A549 (cell line): ENCODE data around the gene MRPL53. TPM values are rescaled to one million over a fixed set of nuclear protein-coding genes. Genes with fewer than 3 reads are reported as not detected.
A peak's percentile ranks its signal among the peaks of the same experiment; 100 is the strongest.
"Not testable (repeated sequence)": the region's sequence is repeated elsewhere in the genome, so short reads cannot be mapped to it uniquely, and the experiment has no call there.

ENCODE experiments used
- ATAC-seq, 2 experiments: fragments of 200-7000 bp in 1 of 2; fragments of >200 bp in 1 of 2; cut with Nextera tagmentation in 1 of 2; cut with Tn5 transposase in 1 of 2; 3 replicates each; pipeline versions ENCODE4 v1.8.0 to v1.9.1; 2018 to 2020; ENCODE audit warnings: mild to moderate bottlenecking in 1 of 2, moderate library complexity in 1 of 2
- CTCF ChIA-PET: fragments of 300-600 bp; sonication (Branson Sonifier 250); formaldehyde crosslinking; extraction: SDS; loops from one replicate; lab custom pipeline; 2021; ENCODE audit warnings: antibody characterized with exemption, inconsistent platforms; lab: Yijun Ruan, JAX
- POLR2A ChIA-PET: fragments of 350-600 bp; formaldehyde crosslinking; extraction: SDS; loops from one replicate; lab custom pipeline; 2021; ENCODE audit warnings: antibody characterized with exemption, inconsistent platforms; lab: Yijun Ruan, JAX
- DNase-seq, 2 experiments: peaks; one replicate each; pipeline versions ENCODE4 v3.0.0 to v3.0.0-alpha.2; 2011 to 2016; ENCODE audit warnings: low read depth in 1 of 2, low spot score in 1 of 2
- FAIRE-seq: peaks from 2 replicates; lab custom pipeline; 2011; peaks lifted over from hg19 to GRCh38; lab: Jason Lieb, UNC
- H3K27ac ChIP-seq, 2 experiments: fragments of >200 bp; sonication (Bioruptor Twin); formaldehyde crosslinking; 3 replicates each; pipeline ENCODE4 v1.5.1; 2016 to 2017
- H3K4me1 ChIP-seq: fragments of >200 bp; sonication (Bioruptor Twin); formaldehyde crosslinking; 3 replicates; pipeline ENCODE4 v1.6.1; 2016
- H3K4me2 ChIP-seq: fragments of >200 bp; sonication (Bioruptor Twin); formaldehyde crosslinking; 3 replicates; pipeline ENCODE4 v1.6.1; 2016
- H3K4me3 ChIP-seq: fragments of >200 bp; sonication (Bioruptor Twin); formaldehyde crosslinking; 3 replicates; pipeline ENCODE4 v1.5.1; 2016
- H3K9me3 ChIP-seq: fragments of >200 bp; sonication (Bioruptor Twin); formaldehyde crosslinking; 3 replicates; pipeline ENCODE4 v1.6.1; 2016
- ATOH8 ChIP-seq: fragments of 250-450 bp; sonication (Bioruptor Pico); IDR thresholded peaks from 2 replicates; pipeline ENCODE4 v1.5.0; 2020; ENCODE audit warnings: low read depth, mild to moderate bottlenecking, moderate library complexity
- BCL3 ChIP-seq: fragments of >200 bp; sonication (Bioruptor Twin); formaldehyde crosslinking; IDR thresholded peaks from 3 replicates; pipeline ENCODE4 v1.6.1; 2016
- E2F6 ChIP-seq: IDR thresholded peaks from 2 replicates; pipeline ENCODE4 v1.6.1; 2012; ENCODE audit warnings: low read depth, borderline replicate concordance
- EP300 ChIP-seq, 2 experiments: fragments of >200 bp; sonication (Bioruptor Twin); formaldehyde crosslinking; IDR thresholded peaks; 2 replicates in 1 of 2; 3 replicates in 1 of 2; pipeline ENCODE4 v1.6.1; 2016 to 2017
- ESRRA ChIP-seq: fragments of 150-350 bp; IDR thresholded peaks from 2 replicates; pipeline ENCODE4 v1.6.1; 2014; ENCODE audit warnings: mild to moderate bottlenecking, low read length, borderline replicate concordance
- FOSL2 ChIP-seq, 2 experiments: fragments of 450-650 bp in 1 of 2; fragments of >200 bp in 1 of 2; sonication (Bioruptor Twin) in 1 of 2; formaldehyde crosslinking; IDR thresholded peaks; 2 replicates each; pipeline versions ENCODE4 v1.5.0 to v1.6.1; 2016 to 2020; ENCODE audit warnings: mild to moderate bottlenecking in 1 of 2, moderate library complexity in 1 of 2
- JUN ChIP-seq, 2 experiments: fragments of >200 bp; sonication (Bioruptor Twin); formaldehyde crosslinking; IDR thresholded peaks; 2 replicates in 1 of 2; 3 replicates in 1 of 2; pipeline ENCODE4 v1.6.1; 2016 to 2017
- JUNB ChIP-seq: fragments of >200 bp; sonication (Bioruptor Twin); formaldehyde crosslinking; IDR thresholded peaks from 2 replicates; pipeline ENCODE4 v1.6.1; 2016
- POLR2A ChIP-seq: IDR thresholded peaks from 2 replicates; pipeline ENCODE4 v1.6.1; 2012; ENCODE audit warnings: mild to moderate bottlenecking, low read length
- REST ChIP-seq: fragments of 200-600 bp; sonication (generic); IDR thresholded peaks from 2 replicates; pipeline ENCODE4 v1.6.1; 2016; ENCODE audit warnings: antibody characterized with exemption, mild to moderate bottlenecking, moderate library complexity
- RFX5 ChIP-seq: fragments of 450-650 bp; IDR thresholded peaks from 2 replicates; pipeline ENCODE4 v1.7.1; 2014; ENCODE audit warnings: antibody characterized with exemption, mild to moderate bottlenecking, moderate library complexity
- RNF2 ChIP-seq: fragments of 200-600 bp; sonication (generic); IDR thresholded peaks from 2 replicates; pipeline ENCODE4 v1.6.1; 2016; ENCODE audit warnings: low read depth, mild to moderate bottlenecking, antibody characterized with exemption, moderate library complexity, borderline replicate concordance
- TP53 ChIP-seq: fragments of 250-450 bp; sonication (Bioruptor Pico); IDR thresholded peaks from 2 replicates; pipeline ENCODE4 v1.5.0; 2021; ENCODE audit warnings: mild to moderate bottlenecking, moderate library complexity
- WGBS: methylation state at CpG from one replicate; pipeline ENCODE4 v1.1.6; 2017; ENCODE audit errors: missing lambda C conversion rate; 5-methylcytosine and 5-hydroxymethylcytosine counted together
- polyA plus RNA-seq, 4 experiments: library from polyadenylated mRNA; depleted of rRNA in 3 of 4; stranded (reverse); fragments of >200 nt; fragmentation: RNase III in 1 of 4; extraction: RNeasy Plus Mini Kit Qiagen cat#74134 plus additional on column Dnase treatment in 1 of 4; gene quantifications; 2 replicates in 3 of 4; 3 replicates in 1 of 4; pipeline ENCODE4 v1.2.3, GENCODE V29; 2011 to 2017

Gene MRPL53
- polyA plus RNA-seq, 2 of the 4 experiments (the other 2 are of a cell fraction) = 68.8 to 229 TPM

- no peak for TF ChIP-seq REST
- no peak for TF ChIP-seq ESRRA
- TF ChIP-seq TP53 (CRISPR knock-in tag) = no peak
- no peak for TF ChIP-seq FOSL2 (IDR thresholded peaks at IDR 0.05)
- no peak for TF ChIP-seq FOSL2 (CRISPR knock-in tag; IDR thresholded peaks at IDR 0.05)
- TF ChIP-seq E2F6 = no peak
- TF ChIP-seq ATOH8 (CRISPR knock-in tag) = no peak
- no peak for TF ChIP-seq BCL3
- TF ChIP-seq JUNB = no peak
- TF ChIP-seq RNF2 = no peak
- no peak for TF ChIP-seq EP300 (IDR thresholded peaks at IDR 0.05)
- no peak for TF ChIP-seq RFX5
These were observed 11.1 kb downstream of the MRPL53 start (continued) for GRCh38 chr2:74461187-74462053.

GRCh38 chr2:74460187-74460586 is 12.3 kb downstream of the MRPL53 start:
- H3K4me3 ChIP-seq, H3K4me2 ChIP-seq, FAIRE-seq, H3K27ac ChIP-seq, ATAC-seq, POLR2A ChIA-PET, H3K9me3 ChIP-seq, DNase-seq: not testable (repeated sequence)
- H3K4me1 ChIP-seq = peaks cover 30% of the 10 kb centered on the region
- CTCF ChIA-PET = interaction anchor here (0.6 to 2.0 kb wide), 5 partner anchors 14 to 125 kb away, joined by 3 to 6 read pairs (median 3); no protein-coding TSS in a partner anchor
- 0 out of 3 replicates have a peak, but pooled peaks have one; percentile 29 for TF ChIP-seq BCL3
- WGBS = 87% methylated on average over 10 of the region's 10 CpGs

GRCh38 chr2:74459503-74460118 is 12.9 kb downstream of the MRPL53 start:
- TF ChIP-seq JUN (IDR thresholded peaks at IDR 0.05) (0 out of 5 replicates have a peak, but pooled peaks of 1 of the 2 experiments have one; percentile 4), POLR2A (peak; percentile 16; the same call in 1 of the 2 replicates)
- ChIA-PET POLR2A (interaction anchor here (2.0 to 2.9 kb wide), 2 partner anchors 13 to 23 kb away, joined by 15 to 37 read pairs; partner anchors contain the start of genes CCDC142, MRPL53 and TTC31), CTCF (interaction anchor here (1.3 to 2.3 kb wide), 6 partner anchors 15 to 128 kb away, joined by 3 to 8 read pairs (median 5); no protein-coding TSS in a partner anchor)
- H3K4me3 ChIP-seq = peak overlapping the region; percentile 63
- H3K4me2 ChIP-seq = peak overlapping the region; percentile 83
- not testable (repeated sequence) for FAIRE-seq, DNase-seq, ATAC-seq, H3K9me3 ChIP-seq
- 77% methylated on average over 13 of the region's 13 CpGs for WGBS
- peak overlapping the region; percentile 68 to 90 for H3K27ac ChIP-seq
- peaks cover 30% of the 10 kb centered on the region for H3K4me1 ChIP-seq
